K562 (cell line): ENCODE results near the gene ADAMTS14. TPM values are rescaled to one million over a fixed set of nuclear protein-coding genes. Genes with fewer than 3 reads are reported as not detected.

Experiments used
- CBFA2T3 ChIP-seq: fragments of 450-650 bp; IDR thresholded peaks from 2 replicates; pipeline ENCODE4 v1.6.1; 2017
- DMBX1 ChIP-seq: fragments of 250-450 bp; sonication (Bioruptor Pico); IDR thresholded peaks from 2 replicates; pipeline ENCODE4 v1.8.0; 2022; ENCODE audit warnings: inconsistent platforms, mild to moderate bottlenecking, moderate library complexity, borderline replicate concordance
- JUND ChIP-seq, 2 experiments: IDR thresholded peaks; 2 replicates in 1 of 2; 3 replicates in 1 of 2; pipeline ENCODE4 v1.6.1; 2011; ENCODE audit warnings: borderline replicate concordance in 2 of 2, low read depth in 2 of 2, low read length in 2 of 2, improper control_type of control experiment in 1 of 2, missing biosample characterization in 1 of 2, missing genetic modification characterization in 1 of 2, missing genetic modification reagents in 1 of 2
- MYNN ChIP-seq, 2 experiments: sonication (generic); formaldehyde crosslinking in 1 of 2; IDR thresholded peaks; 2 replicates each; pipeline versions ENCODE4 v1.5.0 to v1.6.1; 2016 to 2020; ENCODE audit warnings: antibody characterized with exemption in 1 of 2, missing genetic modification reagents in 1 of 2
- RFX7 ChIP-seq: fragments of 250-450 bp; sonication (Bioruptor Pico); IDR thresholded peaks from 2 replicates; pipeline ENCODE4 v1.5.1; 2021; ENCODE audit warnings: mild to moderate bottlenecking
- TCFL5 ChIP-seq: fragments of 250-450 bp; sonication (Bioruptor Pico); conservative IDR thresholded peaks from 2 replicates; pipeline ENCODE4 v1.6.1; 2021; ENCODE audit warnings: mild to moderate bottlenecking, moderate library complexity, matching md5 sums
- TFAP4 ChIP-seq: sonication (generic); formaldehyde crosslinking; IDR thresholded peaks from 2 replicates; pipeline ENCODE4 v1.8.0; 2022; ENCODE audit warnings: missing genetic modification reagents, mild to moderate bottlenecking, moderate library complexity, borderline replicate concordance
- TSHZ1 ChIP-seq: fragments of 250-450 bp; sonication (Bioruptor Pico); IDR thresholded peaks from 2 replicates; pipeline ENCODE4 v1.4.0; 2020; ENCODE audit warnings: mild to moderate bottlenecking, moderate library complexity
- ZBTB12 ChIP-seq: fragments of 250-450 bp; sonication (Bioruptor Pico); IDR thresholded peaks from 2 replicates; pipeline ENCODE4 v1.4.0; 2020
- ZC3H11A ChIP-seq: IDR thresholded peaks from 2 replicates; pipeline ENCODE4 v1.6.1; 2012; ENCODE audit warnings: low read depth, low read length, improper control_type of control experiment
- ZNF212 ChIP-seq: fragments of 450-650 bp; formaldehyde crosslinking; IDR thresholded peaks from 2 replicates; pipeline ENCODE4 v1.4.0; 2020; ENCODE audit warnings: mild to moderate bottlenecking
- ZNF766 ChIP-seq: fragments of 200-800 bp; sonication (Bioruptor generic); conservative IDR thresholded peaks from 2 replicates; pipeline ENCODE4 v1.6.1; 2016; ENCODE audit warnings: missing genetic modification characterization, missing compliant biosample characterization
- polyA plus RNA-seq, 8 experiments: library from polyadenylated mRNA; depleted of rRNA in 4 of 8; stranded (reverse) in 5 of 8; unstranded in 3 of 8; fragments of >200 nt; fragmentation: Nextera tagmentation in 2 of 8; fragmentation: Illumina TruSeq in 1 of 8; extraction: Ambion mirVana in 2 of 8; extraction: Trizol in 1 of 8; gene quantifications; 2 replicates each; pipeline versions ENCODE4 v1.2.1 to v1.2.3, GENCODE V29; 2011 to 2014; ENCODE audit warnings: inconsistent platforms in 1 of 8, missing spikeins in 1 of 8
- total RNA-seq, 7 experiments: library from RNA; depleted of rRNA in 6 of 7; stranded (reverse); fragments of >200 nt in 6 of 7; fragmentation: Illumina TruSeq in 2 of 7; extraction: Trizol in 2 of 7; gene quantifications; 2 replicates each; pipeline versions ENCODE4 v1.2.1 to v1.2.3, GENCODE V29; 2011 to 2021; ENCODE audit warnings: low replicate concordance in 1 of 7
- TF ChIP-seq, protein P1 (sequence below): fragments of 450-650 bp; formaldehyde crosslinking; IDR thresholded peaks from 2 replicates; pipeline ENCODE4 v1.4.0; 2020; ENCODE audit warnings: mild to moderate bottlenecking, moderate library complexity

Gene ADAMTS14
- total and polyA plus RNA-seq, 9 of the 15 experiments (the other 6 are each of a cell fraction or from before 2014, with no cell fraction given): 0.04 to 37.4 (median 15.9) TPM

- TF ChIP-seq TCFL5 (CRISPR knock-in tag) (peak; percentile 34; the same call in 1 of the 2 replicates), TSHZ1 (0 out of 2 replicates have a peak, but pooled peaks have one; percentile 4), ZC3H11A (no peak), JUND (IDR thresholded peaks at IDR 0.05; ENCODE audit: borderline replicate concordance, low read depth, low read length) (peak; percentile 86), JUND (tag; IDR thresholded peaks at IDR 0.05; ENCODE audit: borderline replicate concordance, low read depth, low read length) (peak; percentile 70; the same call in 1 of the 3 replicates), ZNF766 (peak; percentile 71; the same call in 1 of the 2 replicates), RFX7 (no peak), MYNN (IDR thresholded peaks at IDR 0.05) (peak; percentile 59; the same call in 1 of the 2 replicates), MYNN (CRISPR knock-in tag; IDR thresholded peaks at IDR 0.05) (no peak), DMBX1 (CRISPR knock-in tag) (peak; percentile 47; the same call in 1 of the 2 replicates), ZBTB12 (CRISPR knock-in tag) (no peak), ZNF212 (CRISPR knock-in tag) (no peak), CBFA2T3 (peak; percentile 47; the same call in 1 of the 2 replicates), TFAP4 (CRISPR knock-in tag) (peak; percentile 99)
- TF ChIP-seq, protein P1, sequence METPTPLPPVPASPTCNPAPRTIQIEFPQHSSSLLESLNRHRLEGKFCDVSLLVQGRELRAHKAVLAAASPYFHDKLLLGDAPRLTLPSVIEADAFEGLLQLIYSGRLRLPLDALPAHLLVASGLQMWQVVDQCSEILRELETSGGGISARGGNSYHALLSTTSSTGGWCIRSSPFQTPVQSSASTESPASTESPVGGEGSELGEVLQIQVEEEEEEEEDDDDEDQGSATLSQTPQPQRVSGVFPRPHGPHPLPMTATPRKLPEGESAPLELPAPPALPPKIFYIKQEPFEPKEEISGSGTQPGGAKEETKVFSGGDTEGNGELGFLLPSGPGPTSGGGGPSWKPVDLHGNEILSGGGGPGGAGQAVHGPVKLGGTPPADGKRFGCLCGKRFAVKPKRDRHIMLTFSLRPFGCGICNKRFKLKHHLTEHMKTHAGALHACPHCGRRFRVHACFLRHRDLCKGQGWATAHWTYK: 0 out of 2 replicates have a peak, but pooled peaks have one; percentile 52
Measured at GRCh38 chr10:70652761-70653657, 19.3 kb upstream of the ADAMTS14 start (continued).
